Stomach smooth muscle (tissue), 2 donors: ENCODE data around the gene SERPINF2.
"Not testable (repeated sequence)": the region's sequence is repeated elsewhere in the genome, so short reads cannot be mapped to it uniquely, and the experiment has no call there.

Source experiments
- H3K27ac ChIP-seq: one replicate; pipeline ENCODE4 v1.7.0; 2013; ENCODE audit warnings: mild to moderate bottlenecking, low read length, inconsistent platforms
- H3K27me3 ChIP-seq, 2 donors: one replicate each; pipeline ENCODE4 v1.7.0; 2013; ENCODE audit warnings: low read length in 2 of 2; ENCODE audit not compliant: insufficient read depth in 2 of 2, control insufficient read depth in 1 of 2
- H3K36me3 ChIP-seq, 2 donors: one replicate each; pipeline ENCODE4 v1.7.0; 2013; ENCODE audit warnings: low read length in 2 of 2; ENCODE audit not compliant: control insufficient read depth in 2 of 2, insufficient read depth in 2 of 2
- H3K4me1 ChIP-seq: one replicate; pipeline ENCODE4 v1.7.0; 2013; ENCODE audit warnings: low read length; ENCODE audit not compliant: control insufficient read depth, insufficient read depth
- H3K4me3 ChIP-seq, 2 donors: one replicate each; pipeline ENCODE4 v1.7.0; 2013; ENCODE audit warnings: low read length in 2 of 2
- H3K9ac ChIP-seq, 2 donors: one replicate each; pipeline ENCODE4 v1.7.0; 2013; ENCODE audit warnings: low read length in 2 of 2, mild to moderate bottlenecking in 1 of 2
- H3K9me3 ChIP-seq, 2 donors: one replicate each; pipeline ENCODE4 v1.7.0; 2013; ENCODE audit warnings: low read length in 2 of 2; ENCODE audit not compliant: control insufficient read depth in 2 of 2
- donor health status: healthy.
- donor health status: Pancreatic carcinoma.

The SERPINF2 gene

GRCh38 chr17:1735834-1736347 lies 6.8 kb upstream of the SERPINF2 start:
- H3K27ac ChIP-seq, result no peak overlapping the region
- H3K4me3 ChIP-seq, result no peak overlapping the region
- no peaks in the 10 kb centered on the region for H3K9me3 ChIP-seq
- no peaks in the 10 kb centered on the region for H3K27me3 ChIP-seq
- peaks cover 15% of the 10 kb centered on the region for H3K4me1 ChIP-seq
- H3K9ac ChIP-seq, result no peak overlapping the region
- H3K36me3 ChIP-seq, result peaks cover 6 to 16% of the 10 kb centered on the region in 2 donors

- H3K9ac ChIP-seq, result no peak overlapping the region
- no peaks in the 10 kb centered on the region for H3K27me3 ChIP-seq
- no peak overlapping the region for H3K27ac ChIP-seq
- no peaks in the 10 kb centered on the region for H3K9me3 ChIP-seq
- peaks cover 11% of the 10 kb centered on the region for H3K4me1 ChIP-seq
- no peak overlapping the region for H3K4me3 ChIP-seq
- H3K36me3 ChIP-seq, result peaks cover 6 to 14% of the 10 kb centered on the region in 2 donors
These were observed 6.1 kb upstream of the SERPINF2 start for GRCh38 chr17:1736348-1737281.

GRCh38 chr17:1737531-1738291 lies 5.0 kb upstream of the SERPINF2 start:
- Histone ChIP-seq H3K27ac (no peak overlapping the region), H3K9me3 (no peaks in the 10 kb centered on the region), H3K27me3 (no peaks in the 10 kb centered on the region), H3K36me3 (peaks cover 6 to 11% of the 10 kb centered on the region in 2 donors), H3K4me1 (peaks cover 11% of the 10 kb centered on the region), H3K4me3 (no peak overlapping the region), H3K9ac (no peak overlapping the region)

- H3K36me3 ChIP-seq, H3K9me3 ChIP-seq, H3K27ac ChIP-seq, H3K27me3 ChIP-seq, H3K4me3 ChIP-seq, H3K9ac ChIP-seq, H3K4me1 ChIP-seq: not testable (repeated sequence)
These were observed 772 bp upstream of the SERPINF2 start for GRCh38 chr17:1741899-1742298.

GRCh38 chr17:1743088-1743439 lies 393 bp downstream of the SERPINF2 start:
- no peaks in the 10 kb centered on the region for H3K27me3 ChIP-seq
- no peaks in the 10 kb centered on the region for H3K4me1 ChIP-seq
- H3K27ac ChIP-seq, result no peak overlapping the region
- H3K9me3 ChIP-seq, result no peaks in the 10 kb centered on the region
- no peak overlapping the region for H3K4me3 ChIP-seq
- no peak overlapping the region for H3K9ac ChIP-seq
- H3K36me3 ChIP-seq, result no peaks in the 10 kb centered on the region

- Histone ChIP-seq H3K27me3 (no peaks in the 10 kb centered on the region), H3K9ac (no peak overlapping the region), H3K27ac (no peak overlapping the region), H3K4me3 (no peak overlapping the region), H3K9me3 (no peaks in the 10 kb centered on the region), H3K36me3 (no peaks in the 10 kb centered on the region), H3K4me1 (no peaks in the 10 kb centered on the region)
These were observed 2.2 kb downstream of the SERPINF2 start for GRCh38 chr17:1744551-1745512.

- no peaks in the 10 kb centered on the region for H3K4me1 ChIP-seq
- H3K36me3 ChIP-seq, result no peaks in the 10 kb centered on the region
- no peak overlapping the region for H3K4me3 ChIP-seq
- H3K27ac ChIP-seq, result no peak overlapping the region
- H3K9me3 ChIP-seq, result no peaks in the 10 kb centered on the region
- no peaks in the 10 kb centered on the region for H3K27me3 ChIP-seq
- H3K9ac ChIP-seq, result no peak overlapping the region
These were observed 2.9 kb downstream of the SERPINF2 start for GRCh38 chr17:1745513-1746020.

GRCh38 chr17:1746975-1747543 lies 4.4 kb downstream of the SERPINF2 start:
- Histone ChIP-seq H3K4me3 (no peak overlapping the region), H3K36me3 (no peaks in the 10 kb centered on the region), H3K27ac (no peak overlapping the region), H3K9ac (no peak overlapping the region), H3K4me1 (no peaks in the 10 kb centered on the region), H3K27me3 (no peaks in the 10 kb centered on the region), H3K9me3 (no peaks in the 10 kb centered on the region)

GRCh38 chr17:1750628-1751027 lies 8.0 kb downstream of the SERPINF2 start:
- no peaks in the 10 kb centered on the region for H3K4me1 ChIP-seq
- H3K9ac ChIP-seq, result no peak overlapping the region
- peaks cover 0 to 4% of the 10 kb centered on the region in 2 donors for H3K27me3 ChIP-seq
- no peaks in the 10 kb centered on the region for H3K9me3 ChIP-seq
- no peak overlapping the region for H3K27ac ChIP-seq
- H3K4me3 ChIP-seq, result no peak overlapping the region
- no peaks in the 10 kb centered on the region for H3K36me3 ChIP-seq
